HG03095 (cell line): Measurements from ENCODE around the gene ZBTB18.

Experiments
- ATAC-seq: cut with Tn5 transposase; IDR thresholded peaks from one replicate; pipeline ENCODE4 v1.9.1; 2021; ENCODE audit warnings: moderate library complexity; ENCODE audit not compliant: unreplicated experiment

ZBTB18 gene

DNA sequence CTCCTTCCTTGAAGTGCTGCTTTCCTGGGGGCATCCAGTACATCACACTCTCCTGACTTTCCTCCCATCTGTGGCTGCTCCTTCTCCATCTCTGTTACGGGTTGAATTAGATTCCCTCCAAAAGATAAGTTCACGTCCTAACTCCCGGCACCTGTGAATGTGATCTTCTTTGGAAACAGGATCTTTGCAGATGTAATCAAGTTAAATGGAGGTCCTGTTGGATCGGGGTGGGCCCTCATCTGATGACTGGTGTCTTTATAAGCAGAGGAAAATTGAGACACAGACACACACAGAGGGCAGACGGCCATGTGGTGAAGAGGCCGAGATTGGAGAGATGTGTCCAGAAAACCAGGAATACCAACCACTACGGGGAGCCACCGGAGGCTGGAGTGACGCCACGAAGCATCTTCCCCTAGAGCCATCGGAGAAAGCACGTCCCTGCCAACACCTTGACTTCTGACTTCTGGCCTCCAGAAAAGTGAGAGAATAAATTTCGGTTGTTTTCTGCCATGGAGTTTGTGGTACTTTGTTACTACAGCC, 36.0 kb downstream of the ZBTB18 start:
- ATAC-seq: no peak

DNA sequence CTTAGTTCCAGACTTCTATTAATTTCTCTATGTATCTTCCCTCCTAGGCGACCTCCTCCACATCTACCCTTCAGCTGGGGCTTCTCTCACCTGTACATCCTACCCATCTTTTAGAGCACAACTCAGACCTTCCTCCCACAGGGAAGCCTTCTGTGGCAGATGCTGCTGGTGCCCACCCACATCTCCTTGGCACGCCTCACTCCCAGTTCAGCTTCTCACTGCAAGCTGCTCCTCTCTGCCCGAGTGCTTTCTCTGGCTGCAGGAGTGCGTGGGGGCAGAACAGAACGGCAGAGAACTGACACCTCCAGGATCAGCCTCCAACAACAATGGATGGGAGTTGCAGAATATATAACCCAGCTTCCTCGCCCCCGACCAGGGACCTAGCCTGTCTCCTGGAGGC, 36.5 kb downstream of the ZBTB18 start:
- no peak for ATAC-seq

DNA sequence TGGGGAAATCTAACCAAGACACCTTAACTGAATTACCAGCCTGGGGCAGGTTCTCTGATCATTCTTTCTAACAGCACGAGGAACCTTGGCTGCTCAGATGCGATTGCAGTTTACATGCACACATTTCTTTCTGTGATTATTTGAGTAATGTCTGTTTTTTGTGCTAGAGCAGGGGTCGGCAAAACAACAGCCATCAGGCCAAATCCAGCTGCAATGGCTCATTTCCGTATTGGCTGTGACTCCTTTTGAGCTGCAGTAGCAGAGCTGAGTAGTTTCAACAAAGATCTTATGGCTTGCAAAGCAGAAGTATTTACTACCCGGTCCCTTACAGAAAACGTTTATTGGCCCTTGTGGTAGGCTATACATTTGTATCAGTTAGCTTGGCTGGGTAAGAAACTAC, 37.1 kb downstream of the ZBTB18 start:
- no peak for ATAC-seq

DNA sequence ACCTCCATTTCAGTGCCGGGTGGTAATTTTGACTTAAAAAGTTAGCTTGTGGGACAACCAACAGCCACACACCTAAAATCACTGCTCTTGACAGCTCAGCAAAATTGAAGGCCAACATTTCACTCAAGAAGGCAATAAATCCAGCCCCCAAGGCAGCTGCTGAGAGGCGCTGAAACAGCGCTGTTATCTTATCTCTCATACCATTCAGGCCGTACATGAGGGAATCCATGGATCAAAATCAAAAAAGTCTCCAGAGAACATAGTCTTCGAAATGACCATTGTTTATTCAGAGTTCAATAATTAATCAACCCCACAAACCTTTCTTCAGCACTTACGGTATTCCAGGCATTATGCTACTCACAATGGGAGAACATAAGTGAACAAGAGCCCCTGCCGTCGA, 38.5 kb downstream of the ZBTB18 start:
- ATAC-seq: no peak

DNA sequence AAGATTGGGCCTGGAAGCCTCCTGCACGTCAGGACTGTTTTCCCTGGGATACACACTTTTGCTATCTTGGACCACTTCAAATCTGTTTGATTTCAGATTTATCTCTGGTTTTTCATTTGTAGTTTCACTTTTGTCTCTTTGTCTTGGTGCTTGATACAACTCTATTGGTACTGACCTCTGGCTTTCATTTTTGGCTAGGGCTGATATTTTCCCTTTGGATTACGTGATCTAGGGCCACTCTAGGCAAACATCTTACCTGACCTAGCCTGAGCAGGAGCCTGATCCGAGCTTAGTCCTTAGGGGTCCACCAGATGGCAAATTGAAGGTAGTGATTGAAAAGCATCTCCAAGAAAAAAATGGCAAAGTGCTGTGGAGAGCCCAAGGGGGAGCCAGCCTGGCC, 39.6 kb downstream of the ZBTB18 start:
- ATAC-seq: no peak

DNA sequence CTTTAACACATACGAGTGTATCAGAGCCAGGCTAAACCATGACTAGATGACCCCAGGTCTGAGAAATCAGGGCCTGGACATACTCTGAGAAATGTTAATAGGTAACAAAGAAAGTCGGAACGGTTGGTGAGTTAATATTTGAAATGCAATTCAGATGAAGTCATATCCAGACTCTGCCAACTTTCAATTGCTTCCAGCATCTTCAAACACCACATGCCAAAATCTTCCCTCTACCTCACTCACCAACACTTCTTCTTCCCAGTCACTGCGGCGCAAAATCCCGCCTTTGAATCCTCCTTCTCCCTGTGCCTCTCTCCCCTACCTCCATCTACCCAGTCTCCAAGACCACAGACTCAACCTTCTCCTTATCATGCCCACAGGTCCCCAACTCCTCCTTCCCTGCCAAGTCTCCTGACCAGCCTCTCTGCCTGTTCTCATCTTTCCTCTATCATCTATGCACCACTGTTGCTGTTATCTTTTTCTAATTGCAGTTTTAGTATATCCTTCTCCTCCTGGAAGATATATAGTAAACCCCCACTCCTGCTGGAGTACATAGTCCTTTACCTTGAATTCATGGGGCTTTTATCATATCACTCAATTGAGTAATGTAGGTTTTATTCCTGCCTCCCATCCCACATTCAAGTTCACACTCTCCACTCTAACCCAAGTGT, 41.3 kb downstream of the ZBTB18 start:
- no peak for ATAC-seq

DNA sequence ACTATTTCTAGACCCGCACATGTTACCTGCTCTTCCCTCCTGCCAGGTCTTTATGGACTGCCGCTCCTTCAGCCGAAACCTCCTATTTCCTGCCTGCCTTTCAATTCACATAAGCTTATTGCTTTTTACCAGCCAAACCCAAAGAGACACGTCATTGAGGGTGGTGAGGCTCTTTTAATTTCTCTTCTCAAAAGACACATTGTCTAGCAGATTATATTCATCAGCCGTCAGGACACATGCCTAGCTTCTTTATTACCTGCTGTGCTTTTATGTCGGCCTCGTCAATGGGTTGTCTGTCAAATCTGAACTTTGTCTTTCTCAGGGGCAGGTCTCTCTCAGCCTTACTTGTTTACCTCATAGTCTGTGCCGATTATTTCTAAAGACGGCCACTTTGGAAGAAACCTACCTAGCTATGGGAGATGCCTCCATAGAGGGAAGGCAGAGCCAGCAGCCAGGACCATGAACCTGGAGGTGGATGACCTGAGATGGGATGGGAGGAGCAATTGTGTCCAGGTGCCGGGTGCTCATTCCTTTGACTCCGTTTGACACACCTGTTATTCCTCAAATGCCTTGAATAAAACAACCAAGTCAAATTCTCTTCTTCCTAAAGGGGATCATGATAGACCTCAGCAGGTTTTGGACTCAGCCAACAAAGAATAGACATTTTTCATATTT, 42.0 kb downstream of the ZBTB18 start:
- ATAC-seq: no peak

DNA sequence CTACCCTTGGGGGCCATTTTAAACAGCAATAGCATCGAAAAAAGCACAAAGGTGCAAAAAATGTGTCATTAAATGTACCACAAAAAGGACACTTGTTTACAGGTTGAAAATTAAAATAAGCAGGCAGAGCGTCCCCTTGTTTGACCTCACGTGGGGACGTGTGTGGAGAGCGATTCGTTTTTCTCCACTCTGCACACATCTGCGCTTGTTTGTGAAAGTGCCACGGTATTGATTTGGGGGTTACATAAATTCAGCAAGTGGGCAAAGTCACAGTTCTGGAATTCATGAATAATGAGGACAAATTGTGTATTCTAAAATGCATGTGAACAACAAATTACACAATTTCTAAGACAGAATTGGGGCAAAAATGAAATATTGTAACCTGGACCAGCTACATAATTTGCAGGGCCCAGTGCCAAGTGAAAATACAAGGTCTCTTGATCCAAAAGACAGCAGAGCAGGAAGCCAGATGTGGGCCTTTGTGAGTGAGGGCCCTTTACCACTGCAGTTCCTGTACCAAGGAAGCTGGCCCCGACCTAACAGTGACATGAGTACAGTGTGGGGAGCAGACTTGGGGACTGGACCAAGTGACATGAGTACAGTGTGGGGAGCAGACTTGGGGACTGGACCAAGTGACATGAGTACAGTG, 43.9 kb downstream of the ZBTB18 start:
- ATAC-seq: no peak

DNA sequence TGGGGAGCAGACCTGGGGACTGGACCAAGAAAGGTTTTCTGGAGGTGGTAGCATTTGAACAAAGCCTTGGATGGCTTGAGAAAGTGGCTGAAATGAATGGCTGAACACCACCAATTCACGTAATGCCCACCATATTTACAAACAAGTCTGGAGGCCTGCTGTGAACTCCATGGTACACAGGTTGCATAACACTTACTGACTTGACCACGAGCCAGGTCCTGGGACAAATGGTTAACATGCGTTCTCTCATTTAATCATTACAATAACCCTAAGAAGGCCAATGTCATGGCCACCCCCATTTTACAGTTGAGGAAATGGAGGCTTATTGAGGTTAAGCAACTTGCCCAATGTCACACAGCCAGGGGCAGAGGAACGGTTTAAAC, 44.4 kb downstream of the ZBTB18 start:
- no peak for ATAC-seq

DNA sequence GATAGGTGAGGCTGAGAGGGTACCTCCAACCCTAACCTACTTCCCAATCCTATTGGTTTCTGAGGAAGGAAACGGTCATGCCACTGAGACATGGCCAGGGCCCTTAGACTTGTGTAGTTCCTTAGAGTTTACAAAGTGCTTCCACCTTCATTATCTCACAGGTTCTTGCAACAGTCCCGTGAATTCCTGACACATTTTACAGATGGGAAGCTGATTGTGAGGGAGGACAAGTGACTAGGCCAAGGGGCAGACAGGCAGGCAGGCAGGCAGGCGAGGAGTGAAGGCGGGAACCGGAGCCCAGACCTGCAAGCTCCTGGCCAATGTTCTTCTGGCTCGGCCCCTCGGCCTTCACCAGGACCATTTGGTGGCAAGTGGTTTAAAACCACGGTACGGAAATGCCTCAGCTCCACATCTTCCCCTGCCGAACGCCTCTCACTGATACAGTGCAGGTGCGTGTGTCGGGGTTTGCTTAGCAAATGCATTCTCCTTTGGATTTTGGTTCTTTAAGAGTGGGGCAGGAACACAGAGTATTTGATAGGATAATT, 45.1 kb downstream of the ZBTB18 start:
- ATAC-seq: no peak

DNA sequence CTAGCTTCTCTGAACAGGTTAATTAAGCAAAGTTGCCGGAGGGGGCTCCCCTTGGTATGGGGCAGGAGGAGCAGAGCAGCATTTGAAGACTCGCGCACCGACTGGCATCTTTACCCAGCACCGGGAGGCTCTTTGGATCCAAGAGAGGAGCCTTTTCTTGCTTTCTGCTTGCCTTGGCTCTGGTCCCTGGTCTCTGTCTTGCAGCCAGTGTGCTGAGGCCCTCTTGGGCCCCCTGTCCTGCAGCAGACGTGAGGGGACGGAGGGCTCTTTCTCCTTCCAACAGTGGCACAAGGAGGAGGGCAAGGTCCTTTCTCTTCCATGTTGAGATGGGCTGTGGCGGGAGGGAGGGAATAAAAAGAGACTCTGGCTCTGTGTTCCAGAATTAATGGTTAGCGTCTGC, 45.6 kb downstream of the ZBTB18 start:
- ATAC-seq: no peak

DNA sequence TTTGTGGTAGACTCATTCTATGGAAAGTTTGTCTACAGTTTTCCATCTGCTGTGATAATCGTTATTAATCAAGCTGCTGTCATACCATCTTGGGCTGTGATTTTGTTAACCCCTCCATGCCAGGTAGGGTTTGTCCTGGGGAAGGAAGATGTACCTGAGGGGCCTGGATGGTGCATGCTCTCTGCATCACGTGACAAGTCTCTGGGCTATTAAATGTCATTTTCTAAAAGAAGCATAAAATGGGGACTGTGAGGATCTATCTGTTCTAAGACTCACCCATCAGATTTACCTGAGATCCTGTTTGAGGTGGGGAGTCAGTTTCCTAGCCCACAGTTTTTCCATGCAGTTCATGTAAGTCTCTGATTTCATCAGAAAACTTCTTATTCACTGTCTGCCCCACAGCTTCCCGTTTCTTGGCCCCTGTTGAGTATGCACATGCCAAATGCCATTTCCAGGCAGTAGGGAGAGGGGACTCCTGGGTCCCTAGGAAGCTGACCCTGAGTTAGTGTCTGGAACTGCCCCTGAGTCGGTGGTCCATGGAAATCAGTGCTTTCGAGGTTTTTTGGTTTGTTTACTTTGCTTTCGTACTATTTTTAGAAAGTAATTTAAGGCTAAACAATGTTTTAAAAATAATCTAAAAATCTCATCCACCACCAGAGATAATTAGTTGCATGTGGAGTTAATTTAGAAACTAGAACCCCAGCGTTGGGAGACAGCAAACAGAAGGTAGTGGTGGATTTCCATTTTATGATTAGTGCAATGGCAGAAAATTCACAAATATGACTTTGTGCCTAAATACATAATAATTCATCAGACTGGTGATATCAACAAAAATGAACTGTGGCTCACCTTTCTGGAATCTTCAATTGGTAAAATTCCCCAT, 46.7 kb downstream of the ZBTB18 start:
- ATAC-seq: no peak

DNA sequence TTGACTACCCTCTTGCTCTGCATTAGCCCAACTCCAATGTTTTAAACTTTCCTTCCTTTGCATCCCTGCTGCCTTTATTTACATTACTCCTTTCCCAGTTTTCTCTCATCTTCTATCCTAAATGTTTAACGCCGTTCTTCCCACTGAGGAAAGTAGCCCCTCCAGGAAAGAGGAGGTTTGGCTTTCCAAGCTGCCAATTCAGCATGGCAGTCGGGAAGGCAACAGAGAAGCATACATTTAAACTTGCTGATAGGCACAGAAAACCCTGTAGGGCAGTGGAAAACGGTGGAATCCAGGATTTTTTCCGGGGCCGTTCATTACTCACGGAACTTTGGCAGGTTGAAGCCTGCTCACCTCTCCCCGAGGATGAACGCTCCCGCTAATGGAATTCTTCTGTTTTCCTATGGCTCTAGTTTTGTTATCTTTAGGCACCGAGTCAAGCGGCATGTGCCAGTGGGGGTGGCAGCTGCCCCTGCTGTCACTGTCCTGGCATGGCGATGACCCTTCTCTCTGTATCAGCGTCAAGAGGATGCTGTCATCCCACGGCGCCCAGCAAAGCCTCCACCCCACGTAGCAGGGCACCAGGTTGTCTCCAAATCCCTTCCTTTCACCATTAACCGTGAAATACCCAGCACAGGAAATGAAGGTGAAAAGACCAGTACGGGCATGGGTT, 48.3 kb downstream of the ZBTB18 start:
- no peak for ATAC-seq

DNA sequence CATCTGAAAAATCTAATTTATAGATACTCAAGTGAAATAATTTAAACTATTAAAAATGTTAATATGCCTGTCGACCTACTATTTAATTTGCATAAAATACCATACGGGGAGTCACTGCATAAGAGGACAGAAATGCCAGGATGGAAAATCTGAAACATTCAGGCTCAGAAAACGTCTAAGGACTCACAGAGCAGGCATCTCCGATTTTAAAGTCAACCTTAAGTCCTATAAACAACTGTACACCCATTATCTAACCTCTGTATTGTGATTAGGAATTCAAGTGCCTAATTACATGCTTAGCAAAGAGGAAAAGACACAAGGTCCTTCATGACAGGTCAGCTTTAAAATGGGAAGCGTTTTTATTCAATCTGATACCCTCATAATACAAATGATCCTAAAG, 49.2 kb downstream of the ZBTB18 start:
- ATAC-seq: no peak

DNA sequence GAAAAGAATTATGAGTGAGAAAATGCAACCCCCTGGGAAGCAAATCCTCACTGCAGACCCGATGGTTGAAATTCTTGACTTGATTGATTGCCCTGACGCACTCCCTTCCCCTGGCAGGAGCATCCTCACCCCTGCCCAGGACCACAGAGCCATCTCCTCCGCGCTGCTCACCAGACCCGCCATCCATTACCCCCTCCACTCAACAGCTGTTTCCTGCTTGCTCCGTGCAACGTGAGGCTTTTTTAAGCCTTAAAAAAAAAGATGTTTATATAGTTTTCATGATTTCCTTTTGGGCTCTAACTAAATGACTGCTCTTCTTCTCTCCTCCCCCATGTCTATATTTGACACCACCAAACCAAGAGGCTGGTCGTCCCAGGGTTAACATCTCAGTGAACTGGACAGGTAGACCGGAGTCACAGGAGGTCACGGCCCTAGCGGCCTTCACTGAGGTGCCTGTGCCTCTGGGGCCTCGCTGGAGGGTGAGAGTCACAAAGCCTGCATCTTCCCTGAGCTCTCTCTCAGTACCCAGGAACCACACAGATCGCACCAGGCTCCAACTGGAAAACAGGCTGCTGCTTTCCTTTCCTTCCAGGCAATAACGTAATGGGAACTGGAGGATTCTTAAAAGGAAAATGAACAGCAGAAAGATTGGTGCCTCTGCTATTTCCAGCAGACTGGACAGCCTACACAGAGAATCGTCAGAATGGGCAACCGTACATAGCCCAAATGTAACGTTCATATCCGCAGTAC, 49.8 kb downstream of the ZBTB18 start:
- ATAC-seq: no peak

DNA sequence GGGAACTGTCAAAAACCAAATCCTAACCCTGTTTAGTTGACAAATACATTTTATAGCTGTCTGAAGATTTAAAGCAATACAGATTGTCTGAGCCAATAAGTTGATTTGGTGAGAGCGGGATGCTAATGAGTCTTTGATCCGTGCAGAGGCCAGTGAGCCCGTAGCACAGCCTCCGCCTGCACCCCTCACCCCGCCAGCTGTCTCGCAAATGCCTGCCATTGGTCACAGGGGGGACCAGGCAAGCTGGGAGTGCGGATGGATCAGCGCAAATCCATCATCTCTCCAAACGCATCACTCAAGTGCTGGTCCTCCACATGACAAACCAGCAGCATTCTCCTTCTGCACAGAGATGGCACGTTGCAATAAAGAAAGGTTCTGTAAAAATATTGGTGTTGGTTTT, 51.0 kb downstream of the ZBTB18 start:
- no peak for ATAC-seq

DNA sequence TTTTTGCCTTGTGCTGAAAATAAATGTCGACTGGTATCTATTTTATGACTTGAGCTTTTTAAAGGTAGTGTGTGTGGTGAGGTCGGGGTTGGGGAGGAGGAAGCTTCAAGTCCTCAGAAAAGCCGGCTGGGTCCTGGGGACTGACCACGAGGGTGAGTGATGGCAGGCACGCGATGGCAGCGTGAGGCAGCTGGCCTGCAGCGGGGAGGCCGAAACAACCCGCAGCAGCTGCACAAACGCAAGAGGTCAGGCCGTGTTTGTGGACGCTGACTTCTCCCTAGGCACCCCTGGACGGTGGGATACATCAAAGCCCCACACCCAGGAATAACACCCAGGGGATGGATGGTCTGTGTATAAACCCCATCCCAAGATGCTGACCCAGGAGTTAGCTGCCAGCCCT, 51.4 kb downstream of the ZBTB18 start:
- no peak for ATAC-seq

DNA sequence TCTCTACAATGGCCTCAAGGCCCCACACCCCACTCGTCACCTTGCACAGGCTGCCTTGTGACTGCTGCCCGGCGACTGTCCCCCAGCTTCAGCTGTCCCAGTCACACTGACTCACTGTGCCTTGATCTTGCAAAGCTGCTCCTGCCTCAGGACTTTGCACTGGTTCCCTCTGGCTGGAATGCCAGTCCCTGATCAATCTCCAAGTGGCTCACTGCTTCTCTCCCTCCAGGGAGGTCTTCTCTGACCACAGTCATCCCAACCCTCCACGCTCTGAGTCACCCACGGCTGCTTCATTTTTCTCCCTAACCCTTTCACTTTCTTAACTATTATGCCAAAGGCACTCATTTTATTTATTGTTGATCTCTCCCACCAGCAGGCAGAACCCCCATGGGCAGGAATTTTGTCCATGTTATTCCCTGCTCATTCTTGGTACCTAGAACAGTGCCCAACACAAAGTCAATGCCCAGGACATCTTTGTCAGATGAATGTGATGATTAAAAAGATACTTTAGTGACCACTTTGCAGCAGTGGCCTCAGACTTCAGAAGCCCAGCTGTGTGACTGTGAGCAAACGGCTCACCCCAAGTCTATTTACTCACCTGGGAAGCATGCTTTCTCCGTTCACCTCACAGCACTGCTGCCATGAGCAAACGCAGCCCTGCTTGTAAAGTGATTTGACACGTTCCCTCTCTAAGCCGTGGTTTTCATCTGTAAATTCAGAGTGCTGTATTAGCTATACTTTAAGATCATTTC, 53.4 kb downstream of the ZBTB18 start:
- ATAC-seq: no peak

DNA sequence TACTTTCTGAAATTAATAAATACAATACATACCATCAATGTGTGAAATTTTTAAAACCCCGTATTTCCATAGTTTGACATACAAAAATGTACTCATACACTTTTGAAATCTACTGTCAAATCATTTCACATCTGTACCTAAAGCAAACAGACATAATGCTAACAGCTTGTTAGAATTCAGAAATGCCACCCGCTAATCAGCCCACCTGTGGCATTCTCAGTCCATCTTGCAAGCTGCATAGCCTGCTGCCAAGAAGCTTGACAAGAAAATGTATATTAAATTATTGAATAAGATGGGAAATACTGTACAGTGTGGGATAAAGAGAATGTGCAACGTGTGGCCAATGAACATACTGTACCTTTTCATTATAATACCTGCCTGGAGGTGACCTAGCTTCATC, 55.1 kb downstream of the ZBTB18 start:
- no peak for ATAC-seq
